Osteocyte (in vitro differentiated cells): Measurements from ENCODE around the gene FAM83C. TPM values are rescaled to one million over a fixed set of nuclear protein-coding genes. Genes with fewer than 3 reads are reported as not detected.

Experiments used
- DNase-seq: peaks from one replicate; pipeline ENCODE4 v3.0.0; 2021; ENCODE audit warnings: mixed read lengths; ENCODE audit not compliant: unreplicated experiment; ENCODE audit errors: extremely low spot score
- H3K27ac Mint-ChIP-seq: one replicate; pipeline ENCODE4 v1.8.0; 2021; ENCODE audit warnings: mild to moderate bottlenecking, mixed read lengths; ENCODE audit not compliant: unreplicated experiment
- H3K27me3 Mint-ChIP-seq: one replicate; pipeline ENCODE4 v1.8.0; 2021; ENCODE audit warnings: mixed read lengths; ENCODE audit not compliant: unreplicated experiment
- H3K36me3 Mint-ChIP-seq: one replicate; pipeline ENCODE4 v1.8.0; 2021; ENCODE audit warnings: mixed read lengths; ENCODE audit not compliant: unreplicated experiment
- H3K4me1 Mint-ChIP-seq: one replicate; pipeline ENCODE4 v1.8.0; 2021; ENCODE audit warnings: mixed read lengths; ENCODE audit not compliant: unreplicated experiment
- H3K4me3 Mint-ChIP-seq: one replicate; pipeline ENCODE4 v1.8.0; 2021; ENCODE audit warnings: mild to moderate bottlenecking, moderate library complexity, mixed read lengths; ENCODE audit not compliant: unreplicated experiment
- H3K9me3 Mint-ChIP-seq: one replicate; pipeline ENCODE4 v1.8.0; 2021; ENCODE audit warnings: mixed read lengths; ENCODE audit not compliant: unreplicated experiment
- total RNA-seq: library from RNA; stranded (reverse); gene quantifications from 2 replicates; pipeline ENCODE4 v1.2.1, GENCODE V29; 2021
- TF ChIP-seq, protein P1 (sequence below): fragments of 200-600 bp; sonication (generic); IDR thresholded peaks from 2 replicates; pipeline ENCODE4 v1.5.0; 2021; ENCODE audit warnings: antibody characterized with exemption, mild to moderate bottlenecking, moderate library complexity

FAM83C gene
- total RNA-seq, 1 donor from 2014 or later = not detected

DNA sequence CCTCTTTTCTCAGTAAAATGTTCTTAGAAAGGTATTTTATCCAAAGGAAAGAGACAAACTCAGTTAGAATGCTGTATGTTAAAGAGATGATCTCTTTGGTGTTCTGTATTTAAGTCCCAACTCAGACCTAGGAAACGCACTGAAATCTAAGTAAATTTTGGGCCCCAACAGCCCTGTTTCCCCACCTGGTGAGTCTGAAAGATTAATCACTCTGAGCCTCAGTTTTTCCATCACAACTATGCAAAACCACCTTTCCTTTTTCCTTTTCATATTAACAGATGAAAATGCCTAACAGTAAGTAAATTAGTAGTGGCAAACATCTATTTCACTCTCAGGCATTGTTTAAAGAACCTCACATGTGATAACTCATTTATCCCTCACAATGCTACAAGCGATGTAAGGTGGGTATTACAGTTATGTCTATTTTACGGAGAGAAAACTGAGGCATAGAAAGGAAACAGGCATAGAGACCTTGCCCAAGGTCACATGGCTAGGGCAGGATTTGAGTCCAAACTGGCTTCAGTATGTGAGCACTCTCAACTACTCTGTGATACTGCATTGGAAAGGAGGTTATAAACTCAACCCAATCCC, 36.0 kb upstream of the FAM83C start:
- H3K27ac Mint-ChIP-seq = no peak overlapping the region

DNA sequence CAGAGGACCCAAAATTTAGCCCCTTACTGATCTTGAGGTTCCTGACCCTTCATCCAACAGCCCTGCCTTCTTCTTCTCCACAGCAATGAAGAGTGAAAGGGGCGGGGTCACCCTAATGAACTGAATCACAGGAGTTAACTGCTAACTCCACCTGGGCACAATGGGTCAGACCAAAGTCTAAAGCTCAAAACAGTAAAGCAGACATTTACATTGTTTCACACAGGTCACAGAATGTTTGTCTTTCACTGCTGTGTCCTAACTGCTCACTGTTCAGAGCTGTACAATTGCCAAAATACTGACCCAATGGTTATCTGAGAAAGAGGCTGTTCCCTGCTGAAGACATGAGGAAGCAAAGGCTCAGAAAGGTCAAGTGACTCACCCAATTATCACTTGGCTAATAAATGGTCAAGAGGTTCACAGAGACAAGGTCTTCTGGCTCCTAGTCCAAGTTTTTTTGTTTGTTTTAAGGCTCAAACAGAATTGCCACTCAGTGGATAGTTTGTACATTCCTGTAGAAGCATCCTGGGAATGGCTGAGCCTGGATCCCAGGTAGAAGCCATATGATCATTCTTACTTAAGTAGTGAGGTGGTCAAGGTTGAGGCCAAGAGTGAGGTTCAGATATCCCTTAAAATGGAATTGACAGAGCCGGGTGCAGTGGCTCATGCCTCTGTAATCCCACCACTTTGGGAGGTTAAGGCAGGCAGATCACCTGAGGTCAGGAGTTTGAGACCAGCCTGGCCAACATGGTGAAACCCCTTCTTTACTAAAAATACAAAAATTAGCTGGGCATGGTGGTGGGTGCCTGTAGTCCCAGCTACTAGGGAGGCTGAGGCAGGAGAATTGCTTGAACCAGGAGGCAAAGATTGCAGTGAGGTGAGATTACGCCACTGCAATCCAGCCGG, 35.1 kb upstream of the FAM83C start:
- DNase-seq = no peak
- peaks cover 5% of the 10 kb centered on the region for H3K36me3 Mint-ChIP-seq
- no peaks in the 10 kb centered on the region for H3K27me3 Mint-ChIP-seq
- TF ChIP-seq, protein P1, sequence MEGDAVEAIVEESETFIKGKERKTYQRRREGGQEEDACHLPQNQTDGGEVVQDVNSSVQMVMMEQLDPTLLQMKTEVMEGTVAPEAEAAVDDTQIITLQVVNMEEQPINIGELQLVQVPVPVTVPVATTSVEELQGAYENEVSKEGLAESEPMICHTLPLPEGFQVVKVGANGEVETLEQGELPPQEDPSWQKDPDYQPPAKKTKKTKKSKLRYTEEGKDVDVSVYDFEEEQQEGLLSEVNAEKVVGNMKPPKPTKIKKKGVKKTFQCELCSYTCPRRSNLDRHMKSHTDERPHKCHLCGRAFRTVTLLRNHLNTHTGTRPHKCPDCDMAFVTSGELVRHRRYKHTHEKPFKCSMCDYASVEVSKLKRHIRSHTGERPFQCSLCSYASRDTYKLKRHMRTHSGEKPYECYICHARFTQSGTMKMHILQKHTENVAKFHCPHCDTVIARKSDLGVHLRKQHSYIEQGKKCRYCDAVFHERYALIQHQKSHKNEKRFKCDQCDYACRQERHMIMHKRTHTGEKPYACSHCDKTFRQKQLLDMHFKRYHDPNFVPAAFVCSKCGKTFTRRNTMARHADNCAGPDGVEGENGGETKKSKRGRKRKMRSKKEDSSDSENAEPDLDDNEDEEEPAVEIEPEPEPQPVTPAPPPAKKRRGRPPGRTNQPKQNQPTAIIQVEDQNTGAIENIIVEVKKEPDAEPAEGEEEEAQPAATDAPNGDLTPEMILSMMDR = no peak
- peak overlapping the region; percentile 83 for H3K27ac Mint-ChIP-seq
- no peaks in the 10 kb centered on the region for H3K9me3 Mint-ChIP-seq
- no peak overlapping the region for H3K4me3 Mint-ChIP-seq
- H3K4me1 Mint-ChIP-seq = peaks cover 51% of the 10 kb centered on the region

More for the DNA sequence above, 36.0 kb upstream of the FAM83C start:
- DNase-seq = no peak
- Mint-ChIP-seq H3K4me1 (peaks cover 50% of the 10 kb centered on the region), H3K9me3 (no peaks in the 10 kb centered on the region), H3K36me3 (peaks cover 5% of the 10 kb centered on the region), H3K27me3 (no peaks in the 10 kb centered on the region), H3K4me3 (no peak overlapping the region)
- TF ChIP-seq, protein P1 = no peak

DNA sequence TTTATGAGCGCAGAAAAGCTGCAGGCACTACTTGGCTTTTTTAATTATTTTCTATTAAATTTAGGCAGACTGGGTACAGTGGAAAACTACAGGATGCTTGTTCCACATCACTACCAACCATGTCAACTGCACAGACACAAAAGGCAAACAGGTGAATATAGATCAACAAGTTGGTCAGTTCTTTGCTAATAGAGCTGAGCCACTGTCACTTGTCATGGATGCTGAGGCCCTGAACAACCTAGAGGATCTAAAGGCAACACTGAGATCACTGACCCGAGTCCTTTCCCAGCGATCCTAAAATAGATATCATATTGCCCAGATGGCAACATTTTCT, 34.5 kb upstream of the FAM83C start:
- DNase-seq = no peak
- peak overlapping the region; percentile 83 for H3K27ac Mint-ChIP-seq
- H3K4me3 Mint-ChIP-seq = no peak overlapping the region
- TF ChIP-seq, protein P1 = no peak
- no peaks in the 10 kb centered on the region for H3K9me3 Mint-ChIP-seq
- H3K27me3 Mint-ChIP-seq = no peaks in the 10 kb centered on the region
- peaks cover 5% of the 10 kb centered on the region for H3K36me3 Mint-ChIP-seq
- peaks cover 55% of the 10 kb centered on the region for H3K4me1 Mint-ChIP-seq

DNA sequence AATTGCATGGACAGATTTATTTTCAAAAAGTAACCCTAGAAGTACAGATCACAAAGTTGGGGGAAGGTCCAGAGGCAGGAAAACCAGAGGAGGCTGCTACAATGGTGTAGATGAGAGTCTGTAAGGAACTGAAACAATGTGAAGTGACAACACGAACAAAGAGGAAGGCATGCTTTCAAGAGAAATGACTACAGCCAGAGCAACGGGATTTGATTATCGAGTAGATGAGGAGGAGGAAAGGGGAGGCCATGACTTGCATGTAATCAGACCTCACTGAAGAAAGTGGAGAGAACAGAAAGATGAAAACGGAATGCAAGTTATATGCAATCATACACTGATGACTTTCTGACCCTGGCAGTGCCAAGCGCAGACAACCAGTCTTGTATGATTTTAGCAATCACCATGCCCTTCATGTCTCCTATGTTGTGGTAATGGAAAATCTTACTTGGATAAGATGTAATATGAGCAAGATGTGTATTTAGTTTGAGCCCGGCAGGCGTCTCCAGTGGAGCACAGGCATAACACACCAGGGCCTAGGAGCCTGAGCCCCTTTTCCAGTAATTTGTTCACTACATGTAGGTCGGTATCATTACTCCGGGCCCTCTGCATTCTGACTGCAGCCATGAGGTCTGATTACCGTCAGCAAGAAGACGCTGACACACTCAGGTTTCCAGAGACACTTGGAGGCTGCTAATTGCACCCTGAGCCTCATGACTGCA, 34.0 kb upstream of the FAM83C start:
- no peak for DNase-seq
- peak overlapping the region; percentile 83 for H3K27ac Mint-ChIP-seq
- H3K9me3 Mint-ChIP-seq = no peaks in the 10 kb centered on the region
- H3K4me3 Mint-ChIP-seq = no peak overlapping the region
- TF ChIP-seq, protein P1 = no peak
- H3K27me3 Mint-ChIP-seq = no peaks in the 10 kb centered on the region
- peaks cover 58% of the 10 kb centered on the region for H3K4me1 Mint-ChIP-seq
- H3K36me3 Mint-ChIP-seq = peaks cover 5% of the 10 kb centered on the region

DNA sequence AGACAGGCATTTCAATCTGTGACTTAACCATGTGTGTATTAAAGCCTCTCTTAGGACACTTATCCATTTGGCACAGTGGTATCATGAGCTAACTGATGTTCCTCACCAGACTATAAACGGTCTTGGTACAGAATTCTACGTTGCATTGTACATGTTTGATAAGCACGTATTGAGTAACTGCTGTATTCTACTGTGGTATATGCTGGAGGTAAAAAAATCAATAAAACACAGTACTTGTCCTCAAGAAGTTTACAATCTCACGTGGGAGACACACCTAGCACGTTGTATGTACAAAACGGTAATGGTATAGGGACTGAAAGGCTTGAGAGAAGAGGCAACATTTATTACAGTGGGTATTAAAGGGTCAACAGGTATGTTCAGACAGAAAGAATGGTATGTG, 33.2 kb upstream of the FAM83C start:
- Mint-ChIP-seq H3K4me1 (peaks cover 58% of the 10 kb centered on the region), H3K36me3 (peaks cover 5% of the 10 kb centered on the region), H3K27ac (peak overlapping the region; percentile 83), H3K9me3 (no peaks in the 10 kb centered on the region), H3K27me3 (no peaks in the 10 kb centered on the region), H3K4me3 (no peak overlapping the region)
- no peak for DNase-seq
- TF ChIP-seq, protein P1 = no peak
